Thymus (tissue), 11 donors: ENCODE data around the gene PLEKHG5. TPM values are rescaled to one million over a fixed set of nuclear protein-coding genes. Genes with fewer than 3 reads are reported as not detected.

Experiments used
- DNase-seq, 9 donors: peaks; one replicate each; pipeline ENCODE4 v3.0.0-alpha.2; 2013; ENCODE audit warnings: low spot score in 9 of 9, low read depth in 6 of 9, missing footprints in 1 of 9
- H3K27ac ChIP-seq, 2 donors: one replicate each; pipeline ENCODE4 v1.5.1; 2013; ENCODE audit warnings: control low read depth in 1 of 2, low read depth in 1 of 2, low read length in 1 of 2, mild to moderate bottlenecking in 1 of 2, moderate library complexity in 1 of 2
- H3K27me3 ChIP-seq, 2 donors: one replicate each; pipeline ENCODE4 v1.5.1; 2013; ENCODE audit warnings: low read length in 1 of 2; ENCODE audit not compliant: control insufficient read depth in 2 of 2, insufficient read depth in 1 of 2
- H3K36me3 ChIP-seq, 2 donors: one replicate each; pipeline ENCODE4 v1.5.1; 2013; ENCODE audit warnings: low read length in 1 of 2, mild to moderate bottlenecking in 1 of 2, moderate library complexity in 1 of 2; ENCODE audit not compliant: control insufficient read depth in 2 of 2, insufficient read depth in 2 of 2
- H3K4me1 ChIP-seq, 2 donors: one replicate each; pipeline ENCODE4 v1.5.1; 2013; ENCODE audit warnings: low read length in 2 of 2; ENCODE audit not compliant: control insufficient read depth in 2 of 2, insufficient read depth in 2 of 2
- H3K4me3 ChIP-seq, 2 donors: one replicate each; pipeline ENCODE4 v1.5.1; 2013; ENCODE audit warnings: low read length in 2 of 2, control low read depth in 1 of 2, mild to moderate bottlenecking in 1 of 2
- H3K9me3 ChIP-seq, 2 donors: one replicate each; pipeline ENCODE4 v1.5.1; 2013; ENCODE audit warnings: low read length in 1 of 2, mild to moderate bottlenecking in 1 of 2; ENCODE audit not compliant: control insufficient read depth in 2 of 2, insufficient read depth in 1 of 2
- WGBS: extraction: QIAGEN DNeasy Blood & Tissue Kit; methylation state at CpG from one replicate; pipeline ENCODE4 v1.1.7; 2013; 5-methylcytosine and 5-hydroxymethylcytosine counted together
- polyA plus RNA-seq: library from polyadenylated mRNA; stranded (reverse); fragments of 200-250 nt; gene quantifications from one replicate; pipeline ENCODE4 v1.2.3, GENCODE V29; 2013
- total RNA-seq: library from RNA; stranded (reverse); fragments of 120-200 nt; gene quantifications from one replicate; pipeline ENCODE4 v1.2.4, GENCODE V29; 2013
- donor health status: healthy.

Gene PLEKHG5
- total and polyA plus RNA-seq, 2 donors = 2.4 to 4.6 TPM

DNA sequence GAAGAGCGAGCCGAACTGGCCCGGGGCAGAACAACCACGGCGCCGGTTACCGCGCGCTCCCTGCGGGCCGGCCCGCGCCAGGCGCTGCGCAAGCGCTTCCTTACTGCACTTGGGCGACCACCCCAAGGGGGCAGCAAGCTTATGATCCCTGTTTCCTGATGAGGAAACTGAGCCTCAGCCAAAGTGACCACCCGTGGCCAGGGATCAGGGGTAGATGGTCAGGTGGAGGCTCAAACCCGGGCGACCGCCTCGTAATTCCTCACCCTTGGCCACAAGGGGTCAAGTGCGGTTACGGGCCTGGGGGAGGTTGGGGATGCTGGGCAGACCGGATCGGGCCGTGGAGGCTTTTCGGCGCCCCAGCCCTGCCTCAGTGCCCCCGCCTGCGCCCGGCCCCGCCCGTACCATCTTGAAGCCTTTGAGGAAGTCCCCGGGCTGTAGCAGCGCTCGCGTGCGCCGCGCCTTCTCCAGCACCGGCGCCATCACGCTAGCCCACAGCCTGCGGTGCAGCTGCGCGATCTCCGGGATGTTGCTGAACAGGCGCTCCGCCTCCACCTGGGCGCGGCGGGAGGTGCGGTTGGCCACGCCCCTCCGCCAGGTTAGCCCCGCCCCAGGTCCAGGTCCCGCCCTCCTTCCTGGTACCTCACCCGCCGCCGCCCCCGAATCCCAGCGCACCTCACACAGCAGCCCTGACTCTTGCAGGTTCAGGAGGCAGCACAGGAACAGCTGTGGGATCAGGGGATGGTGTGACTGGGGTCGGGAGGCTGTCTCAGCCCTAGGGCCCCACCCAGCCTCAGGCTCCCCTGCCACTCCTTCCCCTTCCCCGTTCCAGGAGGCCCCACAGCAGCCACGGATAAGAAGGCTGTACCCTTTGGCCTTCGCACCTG is 20.1 kb downstream of the PLEKHG5 start:
- whole genome bisulfite sequencing = 86% methylated on average over 67 of the region's 67 CpGs
- no peaks in the 10 kb centered on the region for H3K36me3 ChIP-seq

GRCh38 chr1:6470132-6471085 is 21.1 kb downstream of the PLEKHG5 start:
- Histone ChIP-seq H3K27ac (no peak overlapping the region), H3K4me1 (peaks cover 0 to 7% of the 10 kb centered on the region in 2 donors), H3K36me3 (no peaks in the 10 kb centered on the region), H3K27me3 (peaks cover 17 to 32% of the 10 kb centered on the region in 2 donors), H3K9me3 (no peaks in the 10 kb centered on the region), H3K4me3 (no peak overlapping the region)
- no peak for DNase-seq
- 93% methylated on average over 67 of the region's 67 CpGs for WGBS

More for the DNA sequence above, 20.1 kb downstream of the PLEKHG5 start:
- Histone ChIP-seq H3K4me1 (peaks cover 0 to 5% of the 10 kb centered on the region in 2 donors), H3K27ac (no peak overlapping the region), H3K9me3 (no peaks in the 10 kb centered on the region), H3K27me3 (peaks cover 8 to 26% of the 10 kb centered on the region in 2 donors), H3K4me3 (no peak overlapping the region)
- no peak for DNase-seq

DNA sequence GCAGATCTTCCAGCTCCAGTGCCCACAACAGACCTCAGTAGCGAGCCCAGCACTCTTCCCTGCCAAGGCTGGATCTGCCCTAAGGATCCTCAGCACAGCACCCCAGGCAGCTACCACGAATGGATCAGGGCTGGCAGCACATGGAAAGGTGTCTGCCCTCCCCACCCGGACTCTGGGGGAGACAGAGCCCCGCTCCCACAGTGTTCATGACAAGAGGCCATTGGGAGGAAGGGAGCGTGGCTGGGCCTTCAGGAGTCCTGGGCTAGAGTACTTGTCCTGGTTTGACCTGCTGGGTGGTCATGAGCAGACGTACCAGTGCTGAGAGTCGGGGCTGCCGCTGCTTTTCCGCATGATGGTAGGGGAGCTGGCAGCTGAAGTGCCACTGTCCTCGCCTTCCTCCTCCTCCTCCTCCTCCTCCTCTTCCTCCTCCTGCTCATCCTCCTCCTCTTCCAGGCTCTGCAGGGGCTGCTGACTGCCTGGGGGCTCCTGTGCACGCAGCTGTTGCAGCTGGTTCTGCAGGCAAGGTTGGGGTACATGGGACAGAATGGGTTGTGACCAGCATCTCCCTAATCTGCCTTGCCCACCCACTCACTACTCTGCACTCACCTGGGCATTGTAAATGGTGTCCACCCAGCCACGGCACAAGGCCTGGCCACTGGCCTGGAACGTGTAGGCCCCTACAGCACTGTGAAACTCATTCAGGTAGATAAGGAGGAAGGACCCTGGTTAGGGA is 22.6 kb downstream of the PLEKHG5 start:
- 97% methylated on average over 13 of the region's 13 CpGs for WGBS
- Histone ChIP-seq H3K4me3 (no peak overlapping the region), H3K36me3 (no peaks in the 10 kb centered on the region), H3K9me3 (no peaks in the 10 kb centered on the region), H3K27me3 (peaks cover 28 to 44% of the 10 kb centered on the region in 2 donors), H3K4me1 (peaks cover 0 to 5% of the 10 kb centered on the region in 2 donors), H3K27ac (no peak overlapping the region)
- DNase-seq = no peak

DNA sequence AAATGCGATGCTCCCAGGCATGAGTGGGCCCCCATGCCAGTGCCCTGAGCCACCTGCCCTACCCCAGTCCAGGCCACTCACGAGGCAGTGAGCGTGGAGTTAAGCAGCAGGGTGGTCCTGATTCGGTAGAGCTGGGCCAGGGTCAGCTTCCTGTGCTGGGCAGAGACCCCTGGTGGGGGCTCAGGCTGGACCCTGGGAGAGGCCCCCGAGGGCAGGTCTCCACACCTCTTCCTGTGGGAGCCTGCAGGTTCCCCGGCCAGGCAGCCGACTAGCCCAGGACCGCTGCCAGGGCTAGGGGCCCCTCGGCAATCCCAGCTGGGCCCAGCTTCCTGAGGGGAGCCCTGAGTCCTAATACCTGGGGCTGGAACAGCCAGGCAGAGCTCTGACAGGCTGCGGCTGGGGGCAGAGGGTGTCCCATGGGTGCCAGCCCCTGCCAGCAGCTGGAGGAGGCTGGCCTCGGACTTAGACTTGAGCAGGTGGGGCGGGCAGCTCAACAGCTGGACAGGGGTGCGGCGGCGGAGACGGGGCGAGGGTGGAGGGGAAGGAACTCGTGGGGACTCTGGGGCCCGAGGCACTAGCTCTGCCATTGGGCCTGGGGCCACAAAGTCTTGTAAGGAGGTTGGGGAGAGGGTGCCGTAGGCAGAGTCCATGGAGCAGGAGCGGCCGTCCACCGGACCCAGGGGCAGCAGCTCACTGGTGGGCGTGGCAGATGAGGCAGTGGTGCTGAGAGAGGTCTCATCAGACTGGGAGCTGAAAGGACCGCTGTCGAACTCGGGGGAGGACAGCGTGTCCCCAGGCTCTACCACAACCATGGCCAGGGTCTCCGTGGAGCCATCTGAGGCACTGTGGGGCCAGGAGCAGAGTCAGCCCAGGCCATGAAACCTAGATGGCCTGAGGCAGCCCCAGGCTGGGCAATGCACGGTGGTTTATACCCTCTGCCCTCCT is 23.5 kb downstream of the PLEKHG5 start:
- WGBS = 93% methylated on average over 30 of the region's 30 CpGs
- H3K27me3 ChIP-seq = peaks cover 28 to 47% of the 10 kb centered on the region in 2 donors
- peaks cover 0 to 5% of the 10 kb centered on the region in 2 donors for H3K4me1 ChIP-seq
- no peaks in the 10 kb centered on the region for H3K9me3 ChIP-seq
- no peak overlapping the region for H3K27ac ChIP-seq
- H3K4me3 ChIP-seq = no peak overlapping the region
- no peak for DNase-seq
- H3K36me3 ChIP-seq = no peaks in the 10 kb centered on the region

- Histone ChIP-seq H3K27ac (no peak overlapping the region), H3K9me3 (no peaks in the 10 kb centered on the region), H3K4me3 (no peak overlapping the region), H3K27me3 (peaks cover 28 to 53% of the 10 kb centered on the region in 2 donors), H3K4me1 (peaks cover 0 to 3% of the 10 kb centered on the region in 2 donors), H3K36me3 (peaks cover 0 to 4% of the 10 kb centered on the region in 2 donors)
- WGBS = 97% methylated on average over 12 of the region's 12 CpGs
- DNase-seq = no peak
Measured at GRCh38 chr1:6467224-6467623, 24.2 kb downstream of the PLEKHG5 start.

GRCh38 chr1:6466751-6467150 is 24.7 kb downstream of the PLEKHG5 start:
- no peak for DNase-seq
- peaks cover 0 to 2% of the 10 kb centered on the region in 2 donors for H3K4me1 ChIP-seq
- H3K36me3 ChIP-seq = peaks cover 0 to 4% of the 10 kb centered on the region in 2 donors
- no peak overlapping the region for H3K4me3 ChIP-seq
- H3K9me3 ChIP-seq = no peaks in the 10 kb centered on the region
- H3K27me3 ChIP-seq = peaks cover 28 to 58% of the 10 kb centered on the region in 2 donors
- no peak overlapping the region for H3K27ac ChIP-seq
- 96% methylated on average over 5 of the region's 5 CpGs for WGBS

DNA sequence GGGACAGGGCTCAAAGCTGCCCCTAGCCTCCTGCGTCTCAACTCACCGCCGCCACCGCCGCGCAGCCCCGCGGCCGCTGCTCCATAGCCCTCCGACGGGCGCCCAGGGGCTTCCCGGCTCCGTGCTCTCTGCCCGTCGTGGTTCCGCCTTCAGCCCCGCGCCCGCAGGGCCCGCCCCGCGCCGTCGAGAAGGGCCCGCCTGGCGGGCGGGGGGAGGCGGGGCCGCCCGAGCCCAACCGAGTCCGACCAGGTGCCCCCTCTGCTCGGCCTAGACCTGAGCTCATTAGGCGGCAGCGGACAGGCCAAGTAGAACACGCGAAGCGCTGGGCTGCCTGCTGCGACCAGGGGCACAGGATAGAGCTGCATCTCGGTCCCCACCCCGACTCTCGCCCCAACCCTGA is 25.4 kb downstream of the PLEKHG5 start, which contains the start of gene TNFRSF25:
Gene TNFRSF25 (minus strand): TSS at position 151 of the 400 bp plus-strand sequence. CDS start 66 bp downstream, at position 85.
- Histone ChIP-seq H3K27ac (peak within 1 kb of the TSS in 1 of 2 donors; percentile 46), H3K4me3 (peak within 1 kb of the TSS; percentile 44), H3K27me3 (peaks cover 28 to 65% of the 10 kb centered on the region in 2 donors), H3K4me1 (peaks cover 0 to 2% of the 10 kb centered on the region in 2 donors), H3K9me3 (no peaks in the 10 kb centered on the region), H3K36me3 (peaks cover 0 to 4% of the 10 kb centered on the region in 2 donors)
- 11% methylated on average over 43 of the region's 43 CpGs for WGBS
- DNase-seq = peak in 1 of 9 donors; percentile 40
